Skeletal muscle tissue (tissue), 4 donors: ENCODE data around the gene NEB. TPM values are rescaled to one million over a fixed set of nuclear protein-coding genes. Genes with fewer than 3 reads are reported as not detected.

ENCODE experiments used
- H3K27ac ChIP-seq: one replicate; pipeline ENCODE4 v1.7.0; 2013; ENCODE audit warnings: mild to moderate bottlenecking, low read depth, low read length, inconsistent platforms
- H3K27me3 ChIP-seq, 3 donors: one replicate each; pipeline ENCODE4 v1.7.0; 2013; ENCODE audit warnings: low read length in 3 of 3; ENCODE audit not compliant: control insufficient read depth in 3 of 3, insufficient read depth in 3 of 3
- H3K36me3 ChIP-seq, 3 donors: one replicate each; pipeline ENCODE4 v1.7.0; 2013; ENCODE audit warnings: low read length in 3 of 3; ENCODE audit not compliant: control insufficient read depth in 3 of 3, insufficient read depth in 3 of 3
- H3K4me1 ChIP-seq, 3 donors: one replicate each; pipeline ENCODE4 v1.7.0; 2013; ENCODE audit warnings: low read length in 3 of 3, mild to moderate bottlenecking in 3 of 3; ENCODE audit not compliant: control insufficient read depth in 3 of 3, insufficient read depth in 3 of 3
- H3K4me3 ChIP-seq, 3 donors: one replicate each; pipeline ENCODE4 v1.7.0; 2013; ENCODE audit warnings: low read length in 3 of 3
- H3K9ac ChIP-seq, 3 donors: one replicate each; pipeline ENCODE4 v1.7.0; 2013; ENCODE audit warnings: low read length in 3 of 3, mild to moderate bottlenecking in 3 of 3, moderate library complexity in 2 of 3, low read depth in 1 of 3
- H3K9me3 ChIP-seq, 3 donors: one replicate each; pipeline ENCODE4 v1.7.0; 2013; ENCODE audit warnings: low read length in 3 of 3; ENCODE audit not compliant: control insufficient read depth in 3 of 3
- total RNA-seq: library from RNA; depleted of rRNA; stranded (reverse); fragments of >200 nt; gene quantifications from one replicate; pipeline ENCODE4 v1.2.3, GENCODE V29; 2014
- donor health status: Osteomylitis.

Gene NEB
- total RNA-seq, 1 donor from 2014 or later = 833 TPM

DNA sequence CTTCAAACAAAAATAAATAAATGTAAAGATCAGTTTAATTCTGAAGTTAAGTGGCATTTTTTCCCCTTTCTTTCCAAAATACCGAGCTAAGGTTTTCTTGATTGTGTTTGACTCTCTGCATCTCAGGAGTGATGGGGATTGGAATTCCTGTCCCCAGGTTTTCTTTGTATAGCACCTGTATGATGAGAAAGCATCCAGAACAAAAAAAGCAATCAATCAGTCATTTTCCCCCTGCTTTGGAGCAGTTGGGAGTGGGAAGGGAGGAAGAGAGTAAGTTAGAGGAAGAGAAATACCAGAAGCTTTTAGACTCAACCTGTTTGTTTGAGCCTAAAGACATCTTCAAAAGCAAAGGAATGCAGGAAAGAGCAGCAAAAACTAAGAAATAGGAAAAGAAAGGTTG is 236.1 kb downstream of the NEB start:
- H3K27me3 ChIP-seq = no peaks in the 10 kb centered on the region
- H3K4me3 ChIP-seq = no peak overlapping the region
- no peaks in the 10 kb centered on the region for H3K9me3 ChIP-seq
- H3K36me3 ChIP-seq = peaks cover 43 to 81% (median 68%) of the 10 kb centered on the region in 3 donors
- H3K4me1 ChIP-seq = no peaks in the 10 kb centered on the region
- no peak overlapping the region for H3K27ac ChIP-seq
- no peak overlapping the region for H3K9ac ChIP-seq

DNA sequence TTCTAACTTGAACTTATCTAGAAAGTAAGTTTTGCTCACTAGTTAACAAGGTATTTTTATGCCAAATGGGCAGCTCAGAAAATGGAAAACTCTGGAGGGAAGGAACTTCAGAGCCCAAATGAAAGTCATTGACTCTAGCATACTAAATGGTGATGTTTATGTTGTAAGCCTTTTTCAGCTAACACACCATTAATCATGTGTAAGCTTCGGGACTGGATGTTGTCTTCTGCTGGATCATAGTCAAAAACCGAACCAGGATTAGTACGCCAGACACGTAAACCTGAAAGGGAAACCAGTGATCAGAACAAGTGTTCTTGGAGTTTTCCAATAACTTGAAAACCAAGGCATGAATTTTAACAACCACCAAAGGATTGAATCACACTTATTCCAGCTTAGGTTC is 242.8 kb downstream of the NEB start:
- Histone ChIP-seq H3K27me3 (no peaks in the 10 kb centered on the region), H3K36me3 (peaks cover 66 to 92% (median 75%) of the 10 kb centered on the region in 3 donors), H3K4me1 (peaks cover 0 to 3% (median 0%) of the 10 kb centered on the region in 3 donors), H3K27ac (no peak overlapping the region), H3K9ac (no peak overlapping the region), H3K9me3 (no peaks in the 10 kb centered on the region), H3K4me3 (no peak overlapping the region)

DNA sequence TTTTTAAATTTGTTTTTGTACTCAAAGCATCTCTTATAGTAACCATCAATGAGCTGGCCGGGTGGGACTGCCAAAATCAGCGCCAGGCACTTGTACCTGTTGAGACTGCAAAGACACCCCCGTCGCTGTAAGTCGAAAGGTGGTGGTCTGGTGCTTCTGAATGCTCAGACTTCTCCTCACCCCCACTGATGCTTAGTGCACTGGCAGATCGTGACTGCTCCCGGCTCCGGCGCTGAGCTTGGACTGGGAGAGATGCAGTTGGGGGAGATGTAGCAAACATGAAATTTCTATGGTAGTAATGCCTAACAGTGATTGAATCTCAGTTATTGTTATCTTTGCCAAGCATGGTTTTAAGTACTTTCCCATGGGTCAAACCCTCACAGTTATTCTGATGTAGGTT is 244.0 kb downstream of the NEB start:
- Histone ChIP-seq H3K9me3 (no peaks in the 10 kb centered on the region), H3K4me3 (no peak overlapping the region), H3K27ac (no peak overlapping the region), H3K27me3 (no peaks in the 10 kb centered on the region), H3K4me1 (peaks cover 0 to 3% (median 0%) of the 10 kb centered on the region in 3 donors), H3K9ac (no peak overlapping the region), H3K36me3 (peaks cover 67 to 92% (median 78%) of the 10 kb centered on the region in 3 donors)

DNA sequence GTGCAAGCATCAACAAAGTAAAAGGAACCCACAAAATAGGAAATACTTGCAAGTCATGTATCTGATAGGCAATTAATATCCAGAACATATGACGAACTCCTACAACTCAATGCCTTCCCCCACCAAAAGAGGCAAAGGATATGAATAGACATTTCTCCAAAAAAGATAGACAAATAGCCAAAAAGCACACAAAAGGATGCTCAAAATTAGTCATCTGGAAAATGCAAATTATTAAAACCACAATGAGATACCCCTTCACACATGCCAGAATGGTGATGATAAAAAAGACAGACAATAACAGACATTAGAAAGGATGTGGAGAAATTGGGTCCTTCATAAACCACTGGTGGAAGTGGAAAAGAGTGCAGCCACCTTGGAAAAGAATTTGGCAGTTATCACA is 248.2 kb downstream of the NEB start:
- peaks cover 0 to 3% (median 0%) of the 10 kb centered on the region in 3 donors for H3K4me1 ChIP-seq
- no peaks in the 10 kb centered on the region for H3K9me3 ChIP-seq
- peaks cover 58 to 91% (median 75%) of the 10 kb centered on the region in 3 donors for H3K36me3 ChIP-seq
- no peak overlapping the region for H3K9ac ChIP-seq
- H3K4me3 ChIP-seq = no peak overlapping the region
- no peaks in the 10 kb centered on the region for H3K27me3 ChIP-seq
- H3K27ac ChIP-seq = no peak overlapping the region

DNA sequence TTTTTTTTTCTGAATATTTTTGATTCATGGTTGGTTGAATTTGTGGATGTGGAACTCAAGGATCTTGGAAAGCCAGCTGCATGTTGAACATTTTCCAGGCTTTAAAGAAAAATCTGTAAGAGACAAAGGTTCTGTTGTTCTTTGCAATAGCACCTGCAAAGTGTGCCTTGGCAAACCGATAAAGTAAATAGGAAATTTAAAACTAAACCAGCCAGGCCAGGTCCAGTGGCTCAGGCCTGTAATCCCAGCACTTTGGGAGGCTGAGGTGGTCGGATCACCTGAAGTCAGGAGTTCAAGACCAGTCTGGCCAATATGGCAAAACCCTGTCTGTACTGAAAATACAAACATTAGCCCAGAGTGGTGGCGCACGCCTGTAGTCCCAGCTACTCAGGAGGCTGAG is 250.2 kb downstream of the NEB start:
- no peak overlapping the region for H3K9ac ChIP-seq
- no peaks in the 10 kb centered on the region for H3K4me1 ChIP-seq
- no peaks in the 10 kb centered on the region for H3K9me3 ChIP-seq
- no peaks in the 10 kb centered on the region for H3K27me3 ChIP-seq
- H3K4me3 ChIP-seq = no peak overlapping the region
- H3K36me3 ChIP-seq = peaks cover 41 to 74% (median 59%) of the 10 kb centered on the region in 3 donors
- H3K27ac ChIP-seq = no peak overlapping the region

DNA sequence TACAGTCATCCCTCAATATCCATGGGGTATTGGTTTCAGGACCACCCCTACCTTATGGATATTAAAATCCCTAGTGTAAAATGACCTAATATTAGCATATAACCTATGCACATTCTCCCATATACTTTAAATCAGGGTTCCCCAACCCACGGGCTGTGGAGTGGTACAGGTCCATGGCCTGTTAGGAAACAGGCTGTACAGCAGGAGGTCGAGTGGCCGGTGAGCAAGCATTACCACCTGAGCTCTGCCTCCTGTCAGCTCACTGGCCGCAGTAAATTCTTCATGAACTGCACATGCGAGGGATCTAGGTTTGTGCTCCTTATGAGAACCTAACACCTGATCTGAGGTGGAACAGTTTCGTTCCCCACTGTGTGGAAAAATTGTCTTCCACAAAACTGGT is 250.7 kb downstream of the NEB start:
- H3K36me3 ChIP-seq = peaks cover 40 to 73% (median 54%) of the 10 kb centered on the region in 3 donors
- no peaks in the 10 kb centered on the region for H3K4me1 ChIP-seq
- H3K9me3 ChIP-seq = no peaks in the 10 kb centered on the region
- no peak overlapping the region for H3K4me3 ChIP-seq
- no peak overlapping the region for H3K27ac ChIP-seq
- no peaks in the 10 kb centered on the region for H3K27me3 ChIP-seq
- no peak overlapping the region for H3K9ac ChIP-seq

DNA sequence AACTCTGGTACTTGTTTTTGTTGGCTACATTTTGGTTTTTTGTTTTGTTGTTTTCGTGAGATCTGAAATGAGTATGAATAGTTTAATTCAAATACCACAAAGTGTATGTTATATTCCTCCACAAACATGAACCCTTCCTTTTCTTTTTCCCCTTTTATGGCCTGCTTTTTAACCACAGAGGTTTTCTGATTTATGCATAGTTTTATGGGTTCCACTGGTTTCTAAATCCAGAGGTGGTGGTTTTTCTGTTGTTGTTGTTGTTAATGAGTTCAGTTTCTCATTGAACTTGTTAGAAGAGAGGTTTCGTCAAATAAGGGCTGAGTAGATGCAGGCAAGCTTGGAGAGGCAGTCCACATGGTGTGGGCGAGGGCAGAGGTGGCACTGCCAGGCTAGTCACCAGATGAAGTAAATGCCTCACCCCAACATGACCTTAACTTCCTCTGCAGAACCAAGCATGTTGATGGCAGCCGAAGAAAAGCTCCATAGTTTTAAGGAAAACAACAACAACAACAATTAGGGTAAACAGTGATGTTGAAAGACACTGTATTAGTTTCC is 252.0 kb downstream of the NEB start:
- Histone ChIP-seq H3K4me3 (no peak overlapping the region), H3K27ac (peak overlapping the region; percentile 7), H3K36me3 (peaks cover 37 to 65% (median 52%) of the 10 kb centered on the region in 3 donors)

DNA sequence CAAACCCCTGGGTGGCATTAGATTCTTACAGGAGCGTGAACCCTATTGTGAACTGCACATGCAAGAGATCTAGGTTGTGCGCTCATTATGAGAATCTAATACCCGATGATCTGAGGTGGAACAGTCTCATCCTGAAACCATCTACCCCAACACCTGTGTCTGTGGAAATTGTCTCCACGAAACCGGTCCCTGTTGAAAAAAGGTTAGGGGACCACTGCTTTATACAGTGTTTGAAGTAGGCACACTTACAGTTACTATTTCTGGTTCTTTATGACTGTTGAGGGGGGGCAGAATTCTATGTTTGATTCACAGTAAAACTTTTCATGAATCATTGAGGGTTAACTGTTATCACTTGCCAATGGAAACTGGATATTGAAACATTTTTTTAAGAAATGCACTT is 252.5 kb downstream of the NEB start:
- no peaks in the 10 kb centered on the region for H3K27me3 ChIP-seq
- H3K36me3 ChIP-seq = peaks cover 35 to 60% (median 49%) of the 10 kb centered on the region in 3 donors
- H3K4me1 ChIP-seq = no peaks in the 10 kb centered on the region
- H3K9me3 ChIP-seq = no peaks in the 10 kb centered on the region
- H3K27ac ChIP-seq = peak overlapping the region; percentile 7
- no peak overlapping the region for H3K4me3 ChIP-seq
- H3K9ac ChIP-seq = no peak overlapping the region

More for the DNA sequence above, 252.0 kb downstream of the NEB start:
- Histone ChIP-seq H3K27me3 (no peaks in the 10 kb centered on the region), H3K4me1 (no peaks in the 10 kb centered on the region), H3K9me3 (no peaks in the 10 kb centered on the region), H3K9ac (no peak overlapping the region)

DNA sequence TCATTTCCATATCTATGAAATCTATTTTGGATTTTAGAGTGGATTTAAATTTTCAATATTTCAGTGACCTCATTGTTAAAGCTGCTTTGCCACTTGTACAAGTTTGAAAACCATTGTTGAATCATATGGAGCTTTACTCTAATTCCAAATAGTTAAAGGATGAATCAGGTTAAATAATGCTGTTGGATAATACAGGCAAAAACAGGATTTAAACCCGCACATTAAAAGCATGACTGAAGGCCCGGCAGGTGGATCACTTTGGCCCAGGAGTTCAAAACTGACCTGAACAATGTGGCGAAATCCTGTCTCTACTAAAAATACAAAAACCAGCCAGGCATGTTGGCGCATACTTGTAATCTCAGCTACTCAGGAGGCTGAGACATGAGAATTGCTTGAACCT is 256.3 kb downstream of the NEB start:
- Histone ChIP-seq H3K27me3 (no peaks in the 10 kb centered on the region), H3K9ac (no peak overlapping the region), H3K9me3 (no peaks in the 10 kb centered on the region), H3K4me1 (no peaks in the 10 kb centered on the region), H3K27ac (no peak overlapping the region), H3K4me3 (no peak overlapping the region), H3K36me3 (peaks cover 7 to 22% (median 14%) of the 10 kb centered on the region in 3 donors)

DNA sequence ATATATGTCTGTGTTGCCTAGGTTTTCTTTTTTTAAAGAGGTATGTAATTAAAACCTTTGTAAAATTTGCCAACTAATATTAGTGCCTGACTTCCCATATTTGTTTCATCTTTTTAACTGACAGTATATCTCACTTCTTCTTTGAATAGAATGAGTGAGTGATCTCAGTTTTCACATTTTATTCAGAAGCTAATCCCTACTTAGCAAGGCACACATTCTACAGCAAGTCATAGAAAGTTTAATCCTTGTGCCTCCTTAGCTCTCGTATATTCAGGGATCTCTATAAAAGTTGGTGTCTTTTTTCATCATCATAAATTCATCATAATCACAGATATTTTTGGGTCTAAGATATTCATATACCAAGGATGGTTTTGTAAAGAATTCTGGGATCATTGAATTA is 258.0 kb downstream of the NEB start:
- Histone ChIP-seq H3K4me3 (no peak overlapping the region), H3K9me3 (no peaks in the 10 kb centered on the region), H3K27ac (no peak overlapping the region), H3K9ac (no peak overlapping the region), H3K36me3 (peaks cover 0 to 8% (median 4%) of the 10 kb centered on the region in 3 donors), H3K4me1 (no peaks in the 10 kb centered on the region), H3K27me3 (no peaks in the 10 kb centered on the region)
